CD14-positive monocyte (primary cell): ENCODE measurements around the gene PLEKHG4. TPM values are rescaled to one million over a fixed set of nuclear protein-coding genes. Genes with fewer than 3 reads are reported as not detected.

Experiments
- DNase-seq, 3 donors: peaks; one replicate each; pipeline ENCODE4 v3.0.0-alpha.2; 2011 to 2022
- H2AFZ ChIP-seq: 2 replicates; pipeline ENCODE4 v1.6.0; 2012; ENCODE audit warnings: mild to moderate bottlenecking, low read depth, low read length, inconsistent platforms; ENCODE audit not compliant: insufficient read depth, poor library complexity, severe bottlenecking
- H3K27ac ChIP-seq, 2 donors: 1 replicate in 1 of 2; 2 replicates in 1 of 2; pipeline ENCODE4 v1.5.1; 2012 to 2013; ENCODE audit warnings: low read length in 2 of 2, control low read depth in 1 of 2, inconsistent platforms in 1 of 2, low read depth in 1 of 2, mild to moderate bottlenecking in 1 of 2
- H3K27me3 ChIP-seq, 2 donors: one replicate each; pipeline versions ENCODE4 v1.6.0 to v1.6.1; 2011 to 2013; ENCODE audit warnings: low read length in 2 of 2; ENCODE audit not compliant: control insufficient read depth in 2 of 2, insufficient read depth in 2 of 2
- H3K36me3 ChIP-seq, 2 donors: replicated peaks in 1 of 2; 1 replicate in 1 of 2; 2 replicates in 1 of 2; pipeline versions ENCODE4 v1.5.1 to v1.6.1; 2012 to 2013; ENCODE audit warnings: low read length in 2 of 2, control low read depth in 1 of 2, inconsistent platforms in 1 of 2, mild to moderate bottlenecking in 1 of 2; ENCODE audit not compliant: insufficient read depth in 2 of 2, control insufficient read depth in 1 of 2
- H3K4me1 ChIP-seq, 2 donors: 1 replicate in 1 of 2; 2 replicates in 1 of 2; pipeline versions ENCODE4 v1.5.1 to v1.6.1; 2012 to 2013; ENCODE audit warnings: low read length in 2 of 2, control low read depth in 1 of 2, inconsistent platforms in 1 of 2, mild to moderate bottlenecking in 1 of 2, moderate library complexity in 1 of 2; ENCODE audit not compliant: insufficient read depth in 2 of 2, control insufficient read depth in 1 of 2
- H3K4me2 ChIP-seq: replicated peaks from 2 replicates; pipeline ENCODE3; 2012; ENCODE audit warnings: low read length, moderate library complexity, mild to moderate bottlenecking; ENCODE audit not compliant: poor library complexity, severe bottlenecking; ENCODE audit errors: extremely low read depth
- H3K4me3 ChIP-seq, 3 experiments: fragments of 200-600 bp in 1 of 3; sonication (generic) in 1 of 3; replicated peaks in 1 of 3; 1 replicate in 2 of 3; 2 replicates in 1 of 3; pipeline ENCODE4 v1.5.1; 2011 to 2013; ENCODE audit warnings: low read length in 3 of 3, mild to moderate bottlenecking in 3 of 3, control low read depth in 2 of 3, low read depth in 2 of 3, inconsistent platforms in 1 of 3, moderate library complexity in 1 of 3
- H3K79me2 ChIP-seq: 2 replicates; pipeline ENCODE4 v1.6.0; 2012; ENCODE audit warnings: mild to moderate bottlenecking, control low read depth, inconsistent platforms, low read length, moderate library complexity; ENCODE audit not compliant: insufficient read depth
- H3K9ac ChIP-seq: 2 replicates; pipeline ENCODE4 v1.6.0; 2017; ENCODE audit warnings: low read length, mild to moderate bottlenecking; ENCODE audit not compliant: insufficient read depth, poor library complexity, severe bottlenecking
- H3K9me3 ChIP-seq, 2 donors: replicated peaks in 1 of 2; 1 replicate in 1 of 2; 2 replicates in 1 of 2; pipeline versions ENCODE4 v1.5.1 to v1.6.1; 2012 to 2013; ENCODE audit warnings: low read length in 2 of 2, control low read depth in 1 of 2; ENCODE audit not compliant: control insufficient read depth in 1 of 2, insufficient read depth in 1 of 2
- H4K20me1 ChIP-seq: 2 replicates; pipeline ENCODE4 v1.6.0; 2012; ENCODE audit warnings: mild to moderate bottlenecking, low read length, control low read depth, moderate library complexity; ENCODE audit not compliant: insufficient read depth
- H3K27ac Mint-ChIP-seq, 7 donors: one replicate each; pipeline ENCODE4 v1.8.0; 2020; ENCODE audit warnings: mild to moderate bottlenecking in 7 of 7, mixed read lengths in 7 of 7, moderate library complexity in 6 of 7, inconsistent platforms in 2 of 7
- H3K27me3 Mint-ChIP-seq, 3 donors: one replicate each; pipeline ENCODE4 v1.8.0; 2021 to 2022; ENCODE audit warnings: low read depth in 3 of 3, mild to moderate bottlenecking in 3 of 3, mixed read lengths in 3 of 3, moderate library complexity in 3 of 3, inconsistent platforms in 1 of 3
- H3K36me3 Mint-ChIP-seq, 2 donors: one replicate each; pipeline ENCODE4 v1.8.0; 2020; ENCODE audit warnings: mixed read lengths in 2 of 2, inconsistent platforms in 1 of 2, mild to moderate bottlenecking in 1 of 2
- H3K4me1 Mint-ChIP-seq: one replicate; pipeline ENCODE4 v1.8.0; 2020; ENCODE audit warnings: mild to moderate bottlenecking, mixed read lengths
- H3K4me3 Mint-ChIP-seq, 2 donors: one replicate each; pipeline ENCODE4 v1.8.0; 2020; ENCODE audit warnings: mild to moderate bottlenecking in 2 of 2, mixed read lengths in 2 of 2, moderate library complexity in 1 of 2
- H3K9me3 Mint-ChIP-seq, 7 donors: one replicate each; pipeline ENCODE4 v1.8.0; 2020 to 2022; ENCODE audit warnings: mixed read lengths in 7 of 7, mild to moderate bottlenecking in 6 of 7, moderate library complexity in 6 of 7, inconsistent platforms in 2 of 7
- CTCF ChIP-seq: fragments of 200-600 bp; IDR thresholded peaks from one replicate; pipeline ENCODE4 v1.8.0; 2022; ENCODE audit warnings: antibody characterized with exemption, mild to moderate bottlenecking
- WGBS: methylation state at CpG from one replicate; pipeline ENCODE4 v1.1.5; 2013; ENCODE audit warnings: missing lambda C conversion rate; ENCODE audit not compliant: insufficient coverage; 5-methylcytosine and 5-hydroxymethylcytosine counted together
- intact Hi-C, 2 donors: fragments of 100-400 bp; cut with micrococcal nuclease; formaldehyde crosslinking; loops; one replicate each; pipeline versions ENCODE4 v1.15.0 to v1.15.1; 2023
- polyA plus RNA-seq, 3 donors: library from polyadenylated mRNA; depleted of rRNA in 1 of 3; unstranded in 2 of 3; stranded (reverse) in 1 of 3; fragments of 300-500 nt in 2 of 3; fragments of >200 nt in 1 of 3; fragmentation: Illumina TruSeq in 2 of 3; gene quantifications; 1 replicate in 2 of 3; 2 replicates in 1 of 3; pipeline ENCODE4 v1.2.3, GENCODE V29; 2012 to 2021

PLEKHG4 gene
- polyA plus RNA-seq, 3 donors, result 0.79 to 3.2 (median 3.0) TPM

- Histone ChIP-seq H3K4me3 (no peak overlapping the region), H3K9me3 (no peaks in the 10 kb centered on the region), H3K4me2 (no peak overlapping the region), H3K36me3 (peaks cover 26 to 35% of the 10 kb centered on the region in 2 donors), H3K79me2 (peaks cover 53% of the 10 kb centered on the region), H3K27ac (peak overlapping the region in 1 of 2 donors; percentile 67), H3K9ac (no peak overlapping the region), H3K27me3 (no peaks in the 10 kb centered on the region), H3K4me1 (peaks cover 51 to 54% of the 10 kb centered on the region in 2 donors), H2AFZ (no peak overlapping the region), H4K20me1 (peaks cover 53% of the 10 kb centered on the region)
- Mint-ChIP-seq H3K9me3 (no peaks in the 10 kb centered on the region), H3K4me3 (no peak overlapping the region), H3K4me1 (peaks cover 51% of the 10 kb centered on the region), H3K36me3 (peaks cover 34 to 44% of the 10 kb centered on the region in 2 donors), H3K27me3 (peaks cover 0 to 1% (median 0%) of the 10 kb centered on the region in 3 donors), H3K27ac (peak overlapping the region in 6 of 7 donors; percentile 38 to 79 (median 72))
- TF ChIP-seq CTCF, result no peak
- DNase-seq, result no peak
- WGBS, result 100% methylated on average over 1 of the region's 4 CpGs
- intact Hi-C loops, result loop anchor here in 1 of 2 donors (10.0 kb wide), 3 partner anchors 233 to 547 kb away; partner anchors contain the start of genes CMTM4 and CTCF
Measured at GRCh38 chr16:67242138-67242730, 37.1 kb upstream of the PLEKHG4 start.

DNA sequence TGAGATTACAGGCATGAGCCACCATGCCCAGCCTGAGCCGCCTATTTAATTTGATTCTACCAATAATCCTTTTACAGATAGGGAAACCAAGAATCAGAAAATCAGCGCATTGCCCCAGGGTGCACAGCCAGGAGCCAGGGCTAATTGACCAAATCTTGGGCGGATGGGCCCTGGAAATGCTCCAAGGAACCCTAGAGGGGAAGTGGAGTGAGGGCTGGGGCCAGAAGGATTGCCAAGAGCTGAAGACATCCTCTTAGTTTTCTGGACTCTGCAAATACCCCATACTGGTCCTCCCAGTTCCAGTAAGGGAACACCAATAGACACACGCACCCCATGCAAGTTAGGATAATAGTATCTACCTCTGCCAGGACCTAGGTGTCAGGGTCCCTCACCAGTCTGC lies 35.9 kb upstream of the PLEKHG4 start:
- Mint-ChIP-seq H3K4me3 (peak overlapping the region; percentile 75 to 92), H3K27ac (peak overlapping the region; percentile 99 to 100 (median 99)), H3K27me3 (peaks cover 3 to 10% (median 7%) of the 10 kb centered on the region in 3 donors), H3K36me3 (peaks cover 21 to 31% of the 10 kb centered on the region in 2 donors), H3K9me3 (peaks cover 0 to 4% (median 0%) of the 10 kb centered on the region in 7 donors), H3K4me1 (peaks cover 60% of the 10 kb centered on the region)
- Histone ChIP-seq H3K9ac (peak overlapping the region; percentile 85), H3K27ac (peak overlapping the region; percentile 84 to 100), H3K9me3 (no peaks in the 10 kb centered on the region), H3K4me3 (peak overlapping the region in 2 of 3 experiments; percentile 10 to 97), H3K79me2 (peaks cover 54% of the 10 kb centered on the region), H2AFZ (no peak overlapping the region), H4K20me1 (peaks cover 41% of the 10 kb centered on the region), H3K4me1 (peaks cover 61 to 67% of the 10 kb centered on the region in 2 donors), H3K27me3 (peaks cover 6% of the 10 kb centered on the region in 2 donors), H3K4me2 (peak overlapping the region; percentile 87), H3K36me3 (peaks cover 14 to 22% of the 10 kb centered on the region in 2 donors)
- DNase-seq, result peak; percentile 51 to 80 (median 58)
- TF ChIP-seq CTCF, result no peak
- WGBS, result 50% methylated on average over 1 of the region's 4 CpGs
- intact Hi-C loops, result loop anchor here in 1 of 2 donors (1.0 to 10.0 kb wide), 4 partner anchors 16 to 549 kb away; partner anchors contain the start of genes CMTM4, CTCF and TMEM208
